ENCODE measurements around the gene FAM89B. TPM values are rescaled to one million over a fixed set of nuclear protein-coding genes. Genes with fewer than 3 reads are reported as not detected.

Gene FAM89B
- total and polyA plus RNA-seq, 9 donors = 1.9 to 74.0 (median 50.8) TPM

- intact Hi-C loops (cut with DNase I) = no loop called here
- no peaks in the 10 kb centered on the region for H3K9me3 ChIP-seq
- no peak for TF ChIP-seq EP300 (IDR thresholded peaks at IDR 0.05)
- no peak for TF ChIP-seq CTCF (IDR thresholded peaks at IDR 0.05)
- no peak for TF ChIP-seq POLR2A (IDR thresholded peaks at IDR 0.05)
- peaks cover 8% of the 10 kb centered on the region for H3K4me1 ChIP-seq (ENCODE audit: insufficient read depth)
- DNase-seq = no peak
- peak overlapping the region; percentile 76 to 87 for H3K27ac ChIP-seq
- WGBS, 3 donors = 5 to 7% (median 6%) methylated on average over 28 of the region's 28 CpGs
- H3K4me3 ChIP-seq = peak overlapping the region; percentile 83
- no peaks in the 10 kb centered on the region for H3K36me3 ChIP-seq
- H3K27me3 ChIP-seq = no peaks in the 10 kb centered on the region
These were observed 3.0 kb upstream of the FAM89B start for GRCh38 chr11:65569164-65569972.

GRCh38 chr11:65569973-65570918, 2.1 kb upstream of the FAM89B start, which contains the start of gene ZNRD2:
Gene ZNRD2, plus strand, starts transcription at chr11:65570477. Its CDS starts 15 bp downstream, at chr11:65570492.
- Histone ChIP-seq H3K27me3 (no peaks in the 10 kb centered on the region), H3K9me3 (no peaks in the 10 kb centered on the region), H3K4me1 (ENCODE audit: insufficient read depth) (peaks cover 8% of the 10 kb centered on the region), H3K4me3 (peak within 1 kb of the TSS; percentile 83), H3K36me3 (no peaks in the 10 kb centered on the region), H3K27ac (peak within 1 kb of the TSS; percentile 87 to 91)
- WGBS, 3 donors = 0 to 1% (median 0%) methylated on average over 56 to 89 of the region's 89 CpGs
- peak; percentile 96 to 98 (median 98) for DNase-seq
- intact Hi-C loops (cut with DNase I) = loop anchor here in 3 of 4 donors (5.0 kb wide), 3 partner anchors 38 to 82 kb away; partner anchors contain the start of gene MAP3K11 (in 1 of the 3)
- TF ChIP-seq POLR2A (IDR thresholded peaks at IDR 0.05) (peak; percentile 86), CTCF (IDR thresholded peaks at IDR 0.05) (peak; percentile 16 to 80 (median 76)), EP300 (IDR thresholded peaks at IDR 0.05) (peak; percentile 97)

GRCh38 chr11:65571420-65571819, 918 bp upstream of the FAM89B start:
- 64 to 75% (median 70%) methylated on average over 9 of the region's 9 CpGs for WGBS, 3 donors
- no peak for TF ChIP-seq CTCF (IDR thresholded peaks at IDR 0.05)
- TF ChIP-seq EP300 (IDR thresholded peaks at IDR 0.05) = no peak
- TF ChIP-seq POLR2A (IDR thresholded peaks at IDR 0.05) = no peak
- intact Hi-C loops (cut with DNase I) = loop anchor here in 3 of 4 donors (1.0 to 5.0 kb wide), 4 partner anchors 31 to 81 kb away; partner anchors contain the start of gene MAP3K11 (in 1 of the 3)
- no peak for DNase-seq
- Histone ChIP-seq H3K4me3 (peak overlapping the region; percentile 83), H3K4me1 (ENCODE audit: insufficient read depth) (peaks cover 11% of the 10 kb centered on the region), H3K36me3 (no peaks in the 10 kb centered on the region), H3K9me3 (no peaks in the 10 kb centered on the region), H3K27me3 (no peaks in the 10 kb centered on the region), H3K27ac (no peak overlapping the region)

- peak in 1 of 5 donors; percentile 56 for DNase-seq
- Histone ChIP-seq H3K4me3 (peak overlapping the region; percentile 69), H3K4me1 (ENCODE audit: insufficient read depth) (peaks cover 14% of the 10 kb centered on the region), H3K9me3 (no peaks in the 10 kb centered on the region), H3K27ac (peak overlapping the region; percentile 71 to 83), H3K36me3 (no peaks in the 10 kb centered on the region), H3K27me3 (no peaks in the 10 kb centered on the region)
- TF ChIP-seq CTCF (IDR thresholded peaks at IDR 0.05) (peak in 1 of 3 donors; percentile 41), EP300 (IDR thresholded peaks at IDR 0.05) (no peak)
- 4 to 8% (median 5%) methylated on average over 11 of the region's 11 CpGs for WGBS, 3 donors
- intact Hi-C loops (cut with DNase I) = loop anchor here in 3 of 4 donors (1.0 to 5.0 kb wide), 5 partner anchors 31 to 80 kb away; partner anchors contain the start of gene MAP3K11 (in 1 of the 3)
These were observed 398 bp upstream of the FAM89B start for GRCh38 chr11:65571940-65572339.

Data from ovary (tissue), 9 donors.